HL-60/S4 (cell line): ENCODE measurements around the gene AKT1.
"Not testable (repeated sequence)": the region's sequence is repeated elsewhere in the genome, so short reads cannot be mapped to it uniquely, and the experiment has no call there.

Source experiments
- in situ Hi-C: fragments of 300-500 bp; cut with MboI; formaldehyde crosslinking; loops from 2 replicates; pipeline ENCODE4 v1.14.3; 2022; ENCODE audit warnings: low sequenced_read_pairs

Gene AKT1

DNA sequence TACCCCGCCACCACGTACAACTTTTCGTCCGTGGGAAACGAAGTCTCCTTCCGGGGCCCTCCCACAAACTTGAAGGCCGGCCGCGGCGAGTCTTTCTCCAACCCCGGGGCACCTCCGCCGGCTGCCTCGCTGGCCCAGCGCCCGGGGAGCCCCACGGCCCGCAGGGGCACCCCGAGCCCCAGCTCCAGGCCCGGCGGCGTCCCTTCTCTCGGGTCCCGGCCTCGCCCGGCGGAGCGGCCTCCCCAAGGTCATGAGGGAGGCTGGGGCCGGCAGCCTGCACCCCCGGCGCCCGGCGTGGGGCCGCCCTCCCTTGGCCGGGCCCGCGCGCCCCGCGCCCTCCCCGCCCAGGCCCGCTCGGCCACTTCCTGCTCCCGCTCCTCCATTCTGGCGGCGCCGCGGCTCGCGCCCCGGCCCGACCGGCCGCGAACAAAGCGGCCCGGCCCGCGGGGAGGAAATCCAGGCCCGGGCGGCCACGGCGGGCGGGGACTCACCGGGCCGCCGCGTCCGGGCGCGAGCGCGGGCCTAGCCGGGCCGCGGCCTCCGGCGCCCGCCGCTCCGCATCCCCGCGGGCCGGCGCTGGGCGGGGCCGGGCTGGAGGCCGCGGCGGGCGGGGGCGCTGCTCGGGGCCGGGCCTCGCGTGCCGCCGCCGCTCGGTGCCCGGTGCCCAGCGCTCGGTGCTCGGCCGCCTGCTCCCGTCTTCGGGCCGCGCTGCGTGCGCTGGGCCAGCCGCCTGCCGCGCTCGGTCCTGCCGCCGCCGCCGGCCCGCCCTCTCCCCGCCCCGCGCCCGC lies at the start of gene AKT1:
TSS of gene AKT1 (minus strand) at position 756 of the 788 bp plus-strand sequence. CDS start 3,105 bp downstream, outside the sequence.
- in situ Hi-C loops, result no loop called here

DNA sequence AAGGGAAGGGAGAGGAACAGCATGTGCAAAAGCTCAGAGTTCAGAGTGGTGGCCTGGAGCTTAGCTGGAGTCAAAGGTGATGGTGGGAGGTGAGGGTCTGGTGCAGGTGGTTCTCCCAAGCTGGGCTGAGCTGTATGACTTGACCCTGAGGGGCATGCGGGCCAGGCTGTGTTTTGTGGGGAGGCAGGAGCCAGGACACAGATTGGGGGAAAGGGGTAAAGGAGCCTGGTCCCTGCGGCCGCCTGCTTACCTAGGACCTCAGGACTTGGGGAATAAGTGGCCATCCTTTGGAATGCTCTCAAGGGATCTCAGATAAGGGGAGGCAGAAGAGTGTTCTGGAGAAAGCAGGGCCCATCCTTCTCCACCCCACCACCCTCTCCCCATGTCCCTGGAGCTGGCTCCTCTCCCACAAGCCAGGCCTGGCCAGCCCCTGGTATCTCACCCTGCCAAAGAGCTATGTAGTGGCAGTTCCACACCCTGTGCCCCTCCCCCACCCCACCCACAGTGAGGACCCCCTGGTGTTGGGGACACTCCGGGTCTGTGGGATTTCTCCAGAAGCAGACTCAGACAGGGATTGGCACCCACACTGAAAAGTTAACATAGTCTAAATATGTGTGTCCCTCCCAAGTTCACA lies 49.6 kb upstream of the AKT1 start:
- in situ Hi-C loops, result no loop called here

- in situ Hi-C loops, result no loop called here
Measured at GRCh38 chr14:104844306-104845032, 48.9 kb upstream of the AKT1 start.

DNA sequence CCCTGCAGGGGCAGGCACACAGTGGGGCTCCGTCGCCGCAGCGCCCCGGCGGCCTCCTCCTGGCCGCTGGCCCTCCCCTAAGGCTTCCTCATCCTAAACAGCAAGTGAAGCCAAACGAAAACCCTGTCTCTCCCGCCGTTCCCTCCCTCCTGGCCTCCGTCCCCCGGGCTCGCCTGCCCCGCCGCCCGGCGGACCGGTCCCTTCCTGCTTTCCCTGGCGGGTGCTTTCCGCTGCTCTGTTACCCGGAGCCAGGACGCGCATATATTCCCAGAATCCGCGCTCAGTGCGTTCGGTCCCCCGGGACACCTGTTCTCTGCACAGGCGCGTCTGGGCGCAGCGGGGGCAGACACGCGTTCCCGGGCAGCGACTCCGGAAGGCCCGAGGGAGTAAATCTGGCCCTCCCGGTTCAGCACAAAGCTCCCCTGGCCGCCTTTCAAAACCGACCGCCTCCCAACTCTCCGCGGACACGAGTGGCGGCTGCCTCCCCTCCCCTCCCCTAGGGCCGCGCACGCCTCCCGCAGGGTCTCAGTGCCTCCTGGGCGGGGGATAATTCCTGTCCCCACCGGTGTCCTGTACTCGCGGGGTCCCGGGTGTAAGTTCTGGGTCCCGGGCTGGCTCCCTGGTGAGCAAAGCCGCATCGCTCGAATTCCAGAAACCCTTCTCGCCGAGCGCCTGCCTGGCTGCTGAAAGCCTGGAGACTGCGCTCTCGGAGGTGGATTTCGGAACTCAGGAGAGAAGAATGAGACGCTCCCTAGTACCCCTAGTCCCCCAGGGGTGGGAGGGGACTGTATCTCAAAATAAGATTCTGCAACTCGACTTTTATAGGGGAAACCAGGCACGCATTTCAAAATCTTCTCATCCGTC lies 48.1 kb upstream of the AKT1 start:
- in situ Hi-C loops, result no loop called here

DNA sequence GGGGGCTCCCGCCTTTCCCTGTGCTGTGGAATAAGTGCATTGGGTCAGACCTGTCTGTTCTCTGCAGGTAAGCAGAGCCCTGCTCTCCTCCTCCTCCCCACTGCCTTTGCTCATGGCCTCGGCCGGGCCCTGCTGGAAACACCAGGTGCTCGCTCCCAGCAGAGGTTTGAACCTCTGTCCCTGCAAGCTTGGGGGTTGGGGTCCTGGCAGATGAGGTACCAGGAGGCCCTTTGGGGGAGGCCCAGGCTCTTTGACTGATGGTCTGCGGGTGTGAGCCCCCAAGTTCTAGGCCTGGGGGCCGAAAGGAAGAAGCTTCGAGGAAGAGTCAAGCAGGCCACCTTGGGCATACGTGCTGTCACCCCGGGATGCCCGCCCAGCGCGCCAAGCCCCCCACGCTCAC lies 47.5 kb upstream of the AKT1 start:
- in situ Hi-C loops, result no loop called here

- in situ Hi-C loops, result no loop called here
Measured at GRCh38 chr14:104841730-104842129, 46.2 kb upstream of the AKT1 start.

- in situ Hi-C loops, result not testable (repeated sequence)
Measured at GRCh38 chr14:104836171-104836935, 40.8 kb upstream of the AKT1 start.

DNA sequence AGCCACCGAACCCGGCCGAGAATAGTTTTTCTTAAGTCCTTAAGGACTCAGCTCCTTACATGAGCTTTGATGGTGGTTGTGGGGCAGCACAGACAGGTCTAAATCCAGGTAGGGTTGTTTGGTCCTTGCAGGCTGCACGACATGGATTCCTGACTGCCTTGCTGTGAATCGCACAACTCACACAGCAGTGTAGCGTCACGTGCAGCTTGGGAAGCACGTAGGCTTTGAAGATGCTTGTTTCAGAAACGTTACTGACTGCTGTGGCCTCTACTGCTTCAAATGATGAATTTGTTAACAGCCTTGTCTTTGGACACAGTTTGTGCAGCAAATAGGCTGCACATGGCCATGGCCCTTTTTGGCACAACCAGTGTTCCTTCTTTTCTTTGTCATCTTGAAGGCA lies 35.2 kb upstream of the AKT1 start:
- in situ Hi-C loops, result no loop called here

- in situ Hi-C loops, result no loop called here
Measured at GRCh38 chr14:104827177-104828055, 31.9 kb upstream of the AKT1 start.

- in situ Hi-C loops, result no loop called here
Measured at GRCh38 chr14:104826861-104827176, 31.3 kb upstream of the AKT1 start.

DNA sequence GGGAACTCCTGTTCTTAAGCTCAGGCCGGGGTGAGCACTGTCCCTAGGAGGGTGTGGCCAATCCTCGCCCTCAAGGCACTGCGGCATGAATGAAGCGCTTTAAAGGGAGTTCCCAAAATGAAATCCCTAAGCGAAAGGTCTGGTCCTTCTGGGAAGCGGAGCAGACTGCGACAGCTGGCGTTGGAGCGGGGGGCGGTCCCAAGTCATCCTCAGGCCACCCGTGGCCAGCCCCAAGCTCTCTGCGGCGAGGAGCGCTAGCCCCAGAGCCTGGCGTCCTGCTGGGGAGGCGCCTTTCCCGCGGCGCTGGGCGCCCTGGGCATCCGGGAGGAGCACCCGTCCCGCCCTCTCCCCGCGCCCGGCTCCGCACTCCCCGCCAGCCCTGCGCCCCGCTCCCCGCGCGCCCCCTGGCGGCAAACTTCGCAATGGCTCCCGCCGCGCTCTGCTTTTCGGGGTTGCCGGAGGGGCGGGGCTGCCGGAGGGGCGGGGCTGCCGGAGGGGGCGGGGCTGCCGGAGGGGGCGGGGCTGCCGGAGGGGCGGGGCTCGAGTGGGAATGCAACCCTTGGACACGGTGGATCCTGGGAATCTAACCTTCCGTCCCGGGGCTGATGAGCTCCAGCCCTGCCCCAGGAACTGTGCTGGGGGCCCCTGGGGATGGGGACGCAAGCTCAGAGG lies 30.8 kb upstream of the AKT1 start:
- in situ Hi-C loops, result no loop called here

DNA sequence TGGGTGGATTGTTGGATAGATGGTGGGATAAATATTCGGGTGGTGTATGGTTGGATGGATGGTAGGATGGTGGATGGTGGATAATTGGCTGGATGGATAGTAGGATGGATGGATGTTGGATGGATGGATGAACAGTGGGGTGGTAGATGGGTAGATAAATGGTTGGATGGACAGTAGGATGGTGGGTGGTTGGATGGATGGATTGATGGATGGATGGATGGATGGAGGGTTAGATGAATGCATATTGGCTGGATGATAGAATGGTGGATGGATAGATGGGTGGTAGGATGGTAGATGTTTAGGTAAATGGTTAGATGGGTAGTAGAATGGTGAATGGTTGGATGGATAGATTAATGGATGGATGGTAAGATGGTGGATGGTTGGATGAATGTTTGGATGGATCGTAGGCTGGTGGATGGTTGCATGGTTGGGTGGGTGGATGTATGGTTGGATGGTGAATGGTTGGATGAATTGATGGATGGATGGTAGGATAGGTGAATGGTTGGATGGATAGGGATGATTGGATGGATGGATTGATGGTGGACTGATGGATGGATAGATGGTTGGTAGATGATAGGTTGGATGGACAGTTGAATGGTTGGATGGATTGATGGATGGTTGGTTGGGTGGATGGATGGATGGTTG lies 28.9 kb upstream of the AKT1 start:
- in situ Hi-C loops, result loop anchor here (5.0 kb wide), 1 partner anchor 52 kb away; no protein-coding TSS in a partner anchor

- in situ Hi-C loops, result loop anchor here (5.0 kb wide), 1 partner anchor 51 kb away; no protein-coding TSS in a partner anchor
Measured at GRCh38 chr14:104822821-104823615, 27.5 kb upstream of the AKT1 start.

DNA sequence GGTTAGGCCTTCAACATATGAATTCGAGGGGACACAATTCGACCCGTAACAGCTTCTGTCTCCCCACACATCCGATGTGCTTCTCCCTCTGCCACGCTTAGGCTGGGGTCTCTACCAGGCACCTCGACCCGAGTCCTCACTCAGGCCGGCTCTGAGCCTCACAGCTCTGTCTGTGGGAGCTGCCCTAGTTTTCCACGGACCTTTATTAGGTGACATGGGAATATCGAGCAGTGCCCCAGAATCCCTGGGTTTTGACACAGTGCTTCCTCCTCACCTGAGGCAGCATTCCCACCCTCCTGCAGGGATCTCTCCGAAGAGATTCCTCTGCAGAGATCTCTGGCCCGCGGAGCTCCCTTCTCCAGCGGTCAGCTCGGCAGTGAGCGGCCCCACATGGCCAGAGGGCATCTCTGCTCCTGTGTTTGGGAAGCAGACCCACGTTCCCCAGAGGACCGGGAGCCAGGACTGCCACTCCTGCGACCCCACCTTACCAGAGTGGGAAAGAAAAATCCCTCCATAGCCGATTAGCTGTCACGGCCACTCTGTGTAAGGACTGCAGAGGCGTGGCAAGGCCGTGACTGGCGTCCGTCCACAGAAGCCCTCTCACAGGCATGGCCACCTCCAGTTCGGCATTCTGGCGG lies 26.5 kb upstream of the AKT1 start:
- in situ Hi-C loops, result loop anchor here (5.0 kb wide), 1 partner anchor 50 kb away; no protein-coding TSS in a partner anchor

DNA sequence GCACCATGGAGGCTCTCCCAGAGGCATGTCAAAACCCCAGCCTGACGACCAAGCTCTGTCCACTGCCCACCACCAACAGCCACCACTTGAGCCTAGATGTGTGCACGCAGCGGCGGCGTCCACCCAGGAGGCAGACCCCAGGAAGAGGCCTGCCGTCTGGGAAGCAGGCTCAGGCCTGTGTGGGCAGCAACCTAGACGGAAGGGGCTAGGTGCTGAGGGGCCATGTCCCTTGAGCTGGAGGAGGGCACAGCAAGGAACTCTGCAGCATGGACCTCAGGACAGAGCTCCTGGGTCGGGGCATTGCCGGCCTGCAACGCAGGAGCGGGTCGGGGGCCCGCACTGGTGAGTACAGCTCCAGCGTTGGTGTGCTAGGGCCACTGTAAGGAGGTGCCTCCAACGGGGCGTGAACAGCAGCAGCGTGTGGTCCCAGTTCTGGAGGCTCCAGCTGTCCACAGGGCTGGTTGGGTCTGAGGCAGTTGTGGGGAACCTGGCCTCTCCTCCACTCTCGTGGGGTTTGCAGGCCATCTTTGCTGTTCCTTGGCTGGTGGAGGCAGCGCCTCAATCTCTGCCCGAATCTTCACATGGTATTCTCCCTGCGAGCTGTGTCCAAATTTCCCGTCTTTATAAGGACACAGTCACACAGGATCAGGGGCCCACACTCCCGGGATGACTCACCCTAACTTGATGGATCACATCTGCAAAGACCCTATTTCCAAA lies 25.8 kb upstream of the AKT1 start:
- in situ Hi-C loops, result loop anchor here (5.0 kb wide), 1 partner anchor 49 kb away; no protein-coding TSS in a partner anchor

GRCh38 chr14:104820669-104821228 lies 25.2 kb upstream of the AKT1 start:
- in situ Hi-C loops, result loop anchor here (5.0 kb wide), 1 partner anchor 48 kb away; no protein-coding TSS in a partner anchor
